A673 (cell line): ENCODE results near the gene PELO.

Experiments used
- EZH2 ChIP-seq: fragments of 200-600 bp; sonication (generic); IDR thresholded peaks from 2 replicates; pipeline ENCODE4 v1.6.1; 2017; ENCODE audit warnings: borderline replicate concordance, low read depth, mild to moderate bottlenecking, mixed read lengths, antibody characterized with exemption, low read length; ENCODE audit not compliant: poor library complexity, severe bottlenecking
- TF ChIP-seq, protein P1 (sequence below): fragments of 300-800, 200-600 bp; sonication (generic); conservative IDR thresholded peaks from 2 replicates; pipeline ENCODE4 v1.5.1; 2017; ENCODE audit warnings: low read depth, mild to moderate bottlenecking, antibody characterized with exemption, low read length, moderate library complexity, mixed read lengths

DNA sequence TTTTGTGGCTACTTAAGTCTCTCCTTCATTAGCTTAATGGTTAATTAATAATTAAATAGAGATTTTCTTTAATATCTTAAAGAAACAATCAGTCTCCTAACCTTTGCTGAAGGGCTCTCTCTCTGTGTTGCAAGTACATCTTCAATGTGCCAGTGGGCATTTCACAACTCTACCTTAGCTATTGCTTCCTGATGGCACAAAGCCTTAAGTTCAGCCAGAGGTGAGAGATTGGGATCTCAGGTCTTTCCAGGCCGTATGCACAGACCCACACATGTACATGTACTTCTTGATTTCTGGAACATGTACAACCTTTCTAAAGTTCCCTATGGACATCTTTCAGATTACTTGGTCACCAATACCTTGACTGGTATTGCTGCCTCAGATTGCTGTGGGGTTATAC, 8.9 kb upstream of the PELO start:
- TF ChIP-seq, protein P1, sequence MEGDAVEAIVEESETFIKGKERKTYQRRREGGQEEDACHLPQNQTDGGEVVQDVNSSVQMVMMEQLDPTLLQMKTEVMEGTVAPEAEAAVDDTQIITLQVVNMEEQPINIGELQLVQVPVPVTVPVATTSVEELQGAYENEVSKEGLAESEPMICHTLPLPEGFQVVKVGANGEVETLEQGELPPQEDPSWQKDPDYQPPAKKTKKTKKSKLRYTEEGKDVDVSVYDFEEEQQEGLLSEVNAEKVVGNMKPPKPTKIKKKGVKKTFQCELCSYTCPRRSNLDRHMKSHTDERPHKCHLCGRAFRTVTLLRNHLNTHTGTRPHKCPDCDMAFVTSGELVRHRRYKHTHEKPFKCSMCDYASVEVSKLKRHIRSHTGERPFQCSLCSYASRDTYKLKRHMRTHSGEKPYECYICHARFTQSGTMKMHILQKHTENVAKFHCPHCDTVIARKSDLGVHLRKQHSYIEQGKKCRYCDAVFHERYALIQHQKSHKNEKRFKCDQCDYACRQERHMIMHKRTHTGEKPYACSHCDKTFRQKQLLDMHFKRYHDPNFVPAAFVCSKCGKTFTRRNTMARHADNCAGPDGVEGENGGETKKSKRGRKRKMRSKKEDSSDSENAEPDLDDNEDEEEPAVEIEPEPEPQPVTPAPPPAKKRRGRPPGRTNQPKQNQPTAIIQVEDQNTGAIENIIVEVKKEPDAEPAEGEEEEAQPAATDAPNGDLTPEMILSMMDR = no peak
- no peak for TF ChIP-seq EZH2
